Endothelial cell of umbilical vein (primary cell): ENCODE results near the gene PTGES. TPM values are rescaled to one million over a fixed set of nuclear protein-coding genes. Genes with fewer than 3 reads are reported as not detected.

Experiments
- BruUV-seq: library from RNA; stranded (reverse); fragments of 400-500 nt; replicated peaks from 2 replicates; lab custom pipeline; 2021; lab: Mats Ljungman, UMichigan
- CTCF ChIA-PET: fragments of 300-600, 350-600 bp; sonication (Branson Sonifier 250); formaldehyde crosslinking; loops from one replicate; lab custom pipeline; 2021; ENCODE audit warnings: antibody characterized with exemption, inconsistent platforms; lab: Charles Lee
- POLR2A ChIA-PET: fragments of 300-600, 350-600 bp; sonication (Branson Sonifier 250); formaldehyde crosslinking; loops from one replicate; lab custom pipeline; 2021; ENCODE audit warnings: antibody characterized with exemption, inconsistent platforms; lab: Charles Lee
- DNase-seq: peaks from one replicate; pipeline ENCODE4 v3.0.0-alpha.2; 2011; ENCODE audit warnings: low read depth, low spot score
- FAIRE-seq: peaks from 2 replicates; lab custom pipeline; 2011; peaks lifted over from hg19 to GRCh38; lab: Jason Lieb, UNC
- H2AFZ ChIP-seq: 2 replicates; pipeline ENCODE4 v1.6.0; 2012; ENCODE audit warnings: low read depth, low read length, control low read depth, inconsistent platforms
- H3K27ac ChIP-seq: 2 replicates; pipeline ENCODE4 v1.5.1; 2011; ENCODE audit warnings: low read depth, mild to moderate bottlenecking, control low read depth, low read length, moderate library complexity; ENCODE audit not compliant: insufficient read depth
- H3K27me3 ChIP-seq, 2 experiments: 2 replicates each; pipeline versions ENCODE4 v1.6.0 to v1.6.1; 2011; ENCODE audit warnings: low read length in 2 of 2, mixed read lengths in 1 of 2; ENCODE audit not compliant: control insufficient read depth in 2 of 2, insufficient read depth in 2 of 2
- H3K36me3 ChIP-seq, 2 experiments: 2 replicates in 1 of 2; 3 replicates in 1 of 2; pipeline ENCODE4 v1.5.1; 2011; ENCODE audit warnings: low read length in 2 of 2, mild to moderate bottlenecking in 1 of 2, moderate library complexity in 1 of 2; ENCODE audit not compliant: control insufficient read depth in 2 of 2, insufficient read depth in 2 of 2; ENCODE audit errors: extremely low read depth in 1 of 2
- H3K4me1 ChIP-seq: 3 replicates; pipeline ENCODE4 v1.5.1; 2011; ENCODE audit warnings: mild to moderate bottlenecking, low read length; ENCODE audit not compliant: control insufficient read depth, insufficient read depth; ENCODE audit errors: extremely low read depth
- H3K4me2 ChIP-seq: 2 replicates; pipeline ENCODE4 v1.6.1; 2011; ENCODE audit warnings: low read length, control low read depth, mixed read lengths; ENCODE audit not compliant: insufficient read depth
- H3K4me3 ChIP-seq, 3 experiments: fragments of 200-600 bp in 1 of 3; sonication (generic), shearing (Covaris generic) in 1 of 3; replicated peaks in 1 of 3; 2 replicates each; pipeline ENCODE4 v1.5.1; 2011 to 2016; ENCODE audit warnings: control low read depth in 3 of 3, low read length in 3 of 3, mild to moderate bottlenecking in 2 of 3, inconsistent platforms in 1 of 3, low read depth in 1 of 3, moderate library complexity in 1 of 3; ENCODE audit not compliant: insufficient read depth in 1 of 3
- H3K79me2 ChIP-seq: 2 replicates; pipeline ENCODE4 v1.6.0; 2012; ENCODE audit warnings: low read length, inconsistent platforms; ENCODE audit not compliant: control insufficient read depth, insufficient read depth
- H3K9ac ChIP-seq: replicated peaks from 2 replicates; pipeline ENCODE3; 2011; ENCODE audit warnings: low read length, control low read depth; ENCODE audit not compliant: insufficient read depth; ENCODE audit errors: extremely low read depth
- H3K9me1 ChIP-seq: replicated peaks from 3 replicates; pipeline ENCODE4 v1.6.0; 2011; ENCODE audit warnings: mild to moderate bottlenecking, low read length; ENCODE audit not compliant: control insufficient read depth, insufficient read depth; ENCODE audit errors: extremely low read depth
- H3K9me3 ChIP-seq: replicated peaks from 2 replicates; pipeline ENCODE4 v1.5.1; 2012; ENCODE audit warnings: low read length, inconsistent platforms; ENCODE audit not compliant: control insufficient read depth, insufficient read depth
- H4K20me1 ChIP-seq: replicated peaks from 2 replicates; pipeline ENCODE3; 2011; ENCODE audit warnings: mild to moderate bottlenecking, low read length; ENCODE audit not compliant: control insufficient read depth, insufficient read depth; ENCODE audit errors: extremely low read depth
- EZH2 ChIP-seq: IDR thresholded peaks from 2 replicates; pipeline ENCODE4 v1.6.1; 2012; ENCODE audit warnings: borderline replicate concordance, low read depth, mild to moderate bottlenecking, moderate library complexity, low read length, inconsistent platforms; ENCODE audit not compliant: severe bottlenecking
- FOS ChIP-seq: IDR thresholded peaks from 2 replicates; pipeline ENCODE4 v1.6.1; 2011; ENCODE audit warnings: mild to moderate bottlenecking, low read length, moderate library complexity, borderline replicate concordance; ENCODE audit not compliant: insufficient read depth
- GATA2 ChIP-seq: IDR thresholded peaks from 2 replicates; pipeline ENCODE4 v1.7.0; 2011; ENCODE audit warnings: low read depth, mild to moderate bottlenecking, moderate library complexity, mixed read lengths, low read length; ENCODE audit not compliant: insufficient read length, insufficient read depth
- JUN ChIP-seq: IDR thresholded peaks from 2 replicates; pipeline ENCODE4 v1.6.1; 2011; ENCODE audit warnings: borderline replicate concordance, low read depth; ENCODE audit not compliant: insufficient read length, insufficient read depth
- MAX ChIP-seq: IDR thresholded peaks from 2 replicates; pipeline ENCODE4 v1.6.1; 2011; ENCODE audit not compliant: insufficient read depth, insufficient read length
- MYC ChIP-seq: IDR thresholded peaks from one replicate; pipeline ENCODE4 v1.6.1; 2011; ENCODE audit warnings: mild to moderate bottlenecking, low read depth, low read length
- POLR2A ChIP-seq: IDR thresholded peaks from 2 replicates; pipeline ENCODE4 v1.6.1; 2012; ENCODE audit warnings: low read depth, mild to moderate bottlenecking, control low read depth, low read length
- POLR2AphosphoS5 ChIP-seq: IDR thresholded peaks from 2 replicates; pipeline ENCODE4 v1.6.1; 2012; ENCODE audit warnings: low read depth, mild to moderate bottlenecking, control low read depth, low read length, moderate library complexity; ENCODE audit not compliant: insufficient read depth
- dilution Hi-C: fragments of 300-500 bp; cut with MboI; formaldehyde crosslinking; loops from one replicate; pipeline ENCODE4 v1.15.0; 2019; ENCODE audit warnings: low sequenced_read_pairs; ENCODE audit not compliant: extremely low pct_ligation_motif_present
- intact Hi-C: fragments of 100-400 bp; cut with micrococcal nuclease; formaldehyde crosslinking; loops from one replicate; pipeline ENCODE4 v1.10.0; 2022
- polyA plus RNA-seq, 4 experiments: library from polyadenylated mRNA; depleted of rRNA in 3 of 4; stranded (reverse) in 3 of 4; unstranded in 1 of 4; fragments of >200 nt; gene quantifications; 2 replicates each; pipeline versions ENCODE4 v1.2.1 to v1.2.3, GENCODE V29; 2011 to 2012; ENCODE audit warnings: missing spikeins in 1 of 4
- total RNA-seq: library from RNA; stranded (reverse); gene quantifications from 2 replicates; pipeline ENCODE4 v1.2.3, GENCODE V29; 2021
- TF ChIP-seq, protein P1 (sequence below), 2 donors: IDR thresholded peaks; 1 replicate in 1 of 2; 2 replicates in 1 of 2; pipeline ENCODE4 v1.5.1; 2011; ENCODE audit warnings: low read length in 2 of 2, mild to moderate bottlenecking in 2 of 2, moderate library complexity in 2 of 2, control low read depth in 1 of 2, inconsistent platforms in 1 of 2, low read depth in 1 of 2; ENCODE audit not compliant: insufficient read depth in 1 of 2; ENCODE audit errors: extremely low read depth in 1 of 2

Gene PTGES
- total and polyA plus RNA-seq, 2 donors (not counting 3 experiments of a cell fraction or from before 2014, with no cell fraction given): not detected

DNA sequence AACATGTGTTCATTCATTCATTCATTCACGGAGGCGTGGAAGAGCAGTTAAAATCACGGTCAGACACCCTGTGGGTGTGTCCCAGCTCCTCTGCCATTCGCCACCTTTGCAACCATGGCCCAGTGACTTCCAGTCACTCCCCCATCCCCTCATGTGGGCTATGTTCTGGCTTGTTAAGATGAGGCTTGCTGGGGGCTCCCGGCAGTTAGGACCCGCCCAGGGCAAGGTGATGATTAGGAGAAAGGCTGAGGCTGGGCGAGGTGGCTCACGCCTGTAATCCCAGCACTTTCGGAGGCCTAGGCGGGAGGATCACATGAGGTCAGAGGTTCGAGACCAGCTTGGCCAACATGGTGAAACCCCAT lies 24.9 kb upstream of the PTGES start:
- DNase-seq (no peak), FAIRE-seq (no peak)
- dilution Hi-C loops (loop anchor here (5.0 kb wide), 1 partner anchor 50 kb away; no protein-coding TSS in a partner anchor), intact Hi-C loops (no loop called here)
- ChIA-PET CTCF (interaction anchor here (1.0 to 2.5 kb wide), 8 partner anchors 10 to 646 kb away, joined by 3 to 28 read pairs (median 6); partner anchors contain the start of gene ASB6), POLR2A (interaction anchor here (0.9 kb wide), 1 partner anchor 150 kb away, joined by 3 read pairs; no protein-coding TSS in a partner anchor)
- Histone ChIP-seq H3K9me3 (no peaks in the 10 kb centered on the region), H3K36me3 (no peaks in the 10 kb centered on the region), H3K9me1 (no peaks in the 10 kb centered on the region), H3K27me3 (peaks cover 0 to 2% of the 10 kb centered on the region in 2 experiments), H4K20me1 (no peaks in the 10 kb centered on the region), H2AFZ (no peak overlapping the region), H3K27ac (no peak overlapping the region), H3K4me2 (no peak overlapping the region), H3K79me2 (no peaks in the 10 kb centered on the region), H3K4me3 (no peak overlapping the region), H3K9ac (no peak overlapping the region), H3K4me1 (peaks cover 4% of the 10 kb centered on the region)
- no TSS peak for BruUV-seq
- TF ChIP-seq GATA2 (no peak), POLR2AphosphoS5 (no peak)

GRCh38 chr9:129776938-129777768 lies 24.3 kb upstream of the PTGES start:
- H3K79me2 ChIP-seq: no peaks in the 10 kb centered on the region
- H3K27ac ChIP-seq: no peak overlapping the region
- POLR2A ChIA-PET: interaction anchor here (0.9 kb wide), 1 partner anchor 150 kb away, joined by 3 read pairs; no protein-coding TSS in a partner anchor
- H4K20me1 ChIP-seq: no peaks in the 10 kb centered on the region
- H3K36me3 ChIP-seq: no peaks in the 10 kb centered on the region
- H3K9me1 ChIP-seq: no peaks in the 10 kb centered on the region
- FAIRE-seq (peak; percentile 94), DNase-seq (peak; percentile 78)
- no peaks in the 10 kb centered on the region for H3K9me3 ChIP-seq
- intact Hi-C loops: no loop called here
- H3K4me3 ChIP-seq: no peak overlapping the region
- peaks cover 0 to 2% of the 10 kb centered on the region in 2 experiments for H3K27me3 ChIP-seq
- TF ChIP-seq, protein P1, sequence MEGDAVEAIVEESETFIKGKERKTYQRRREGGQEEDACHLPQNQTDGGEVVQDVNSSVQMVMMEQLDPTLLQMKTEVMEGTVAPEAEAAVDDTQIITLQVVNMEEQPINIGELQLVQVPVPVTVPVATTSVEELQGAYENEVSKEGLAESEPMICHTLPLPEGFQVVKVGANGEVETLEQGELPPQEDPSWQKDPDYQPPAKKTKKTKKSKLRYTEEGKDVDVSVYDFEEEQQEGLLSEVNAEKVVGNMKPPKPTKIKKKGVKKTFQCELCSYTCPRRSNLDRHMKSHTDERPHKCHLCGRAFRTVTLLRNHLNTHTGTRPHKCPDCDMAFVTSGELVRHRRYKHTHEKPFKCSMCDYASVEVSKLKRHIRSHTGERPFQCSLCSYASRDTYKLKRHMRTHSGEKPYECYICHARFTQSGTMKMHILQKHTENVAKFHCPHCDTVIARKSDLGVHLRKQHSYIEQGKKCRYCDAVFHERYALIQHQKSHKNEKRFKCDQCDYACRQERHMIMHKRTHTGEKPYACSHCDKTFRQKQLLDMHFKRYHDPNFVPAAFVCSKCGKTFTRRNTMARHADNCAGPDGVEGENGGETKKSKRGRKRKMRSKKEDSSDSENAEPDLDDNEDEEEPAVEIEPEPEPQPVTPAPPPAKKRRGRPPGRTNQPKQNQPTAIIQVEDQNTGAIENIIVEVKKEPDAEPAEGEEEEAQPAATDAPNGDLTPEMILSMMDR (IDR thresholded peaks at IDR 0.05; ENCODE audit: extremely low read depth in 1 of 2, insufficient read depth in 1 of 2, low read depth in 1 of 2, low read length in 2 of 2): no peak
- TF ChIP-seq GATA2 (peak; percentile 74), EZH2 (no peak), FOS (peak; percentile 87), MYC (no peak), POLR2A (no peak), MAX (no peak), JUN (peak; percentile 62), POLR2AphosphoS5 (no peak)
- H3K9ac ChIP-seq: no peak overlapping the region
- H3K4me1 ChIP-seq: peaks cover 4% of the 10 kb centered on the region
- peak overlapping the region; percentile 21 for H3K4me2 ChIP-seq
- BruUV-seq: no TSS peak
- peak overlapping the region; percentile 53 for H2AFZ ChIP-seq
- CTCF ChIA-PET: interaction anchor here (0.6 to 2.5 kb wide), 13 partner anchors 9 to 645 kb away, joined by 3 to 28 read pairs (median 4); partner anchors contain the start of gene ASB6
- dilution Hi-C loops: loop anchor here (5.0 kb wide), 1 partner anchor 50 kb away; no protein-coding TSS in a partner anchor
